Measurements from ENCODE around the gene RHBDL1.

- no peak for TF ChIP-seq EZH2 (IDR thresholded peaks at IDR 0.05; ENCODE audit: borderline replicate concordance, low read depth, low read length, poor library complexity, severe bottlenecking)
- no peak for TF ChIP-seq CTCF (conservative IDR thresholded peaks at IDR 0.05; ENCODE audit: low read depth, low read length)
These were observed 39.8 kb upstream of the RHBDL1 start for GRCh38 chr16:635573-636205.
